MM.1S (cell line): ENCODE results near the gene WSCD1.

Experiments
- EZH2 ChIP-seq: fragments of 300-600 bp; sonication (generic); optimal IDR thresholded peaks from 2 replicates; pipeline ENCODE3; 2017; ENCODE audit warnings: low read depth, mild to moderate bottlenecking, antibody characterized with exemption, low read length, mixed read lengths
- TF ChIP-seq, protein P1 (sequence below): fragments of 300-600 bp; sonication (generic); IDR thresholded peaks from 2 replicates; pipeline ENCODE4 v1.5.1; 2016; ENCODE audit warnings: antibody characterized with exemption, low read length, mixed read lengths

DNA sequence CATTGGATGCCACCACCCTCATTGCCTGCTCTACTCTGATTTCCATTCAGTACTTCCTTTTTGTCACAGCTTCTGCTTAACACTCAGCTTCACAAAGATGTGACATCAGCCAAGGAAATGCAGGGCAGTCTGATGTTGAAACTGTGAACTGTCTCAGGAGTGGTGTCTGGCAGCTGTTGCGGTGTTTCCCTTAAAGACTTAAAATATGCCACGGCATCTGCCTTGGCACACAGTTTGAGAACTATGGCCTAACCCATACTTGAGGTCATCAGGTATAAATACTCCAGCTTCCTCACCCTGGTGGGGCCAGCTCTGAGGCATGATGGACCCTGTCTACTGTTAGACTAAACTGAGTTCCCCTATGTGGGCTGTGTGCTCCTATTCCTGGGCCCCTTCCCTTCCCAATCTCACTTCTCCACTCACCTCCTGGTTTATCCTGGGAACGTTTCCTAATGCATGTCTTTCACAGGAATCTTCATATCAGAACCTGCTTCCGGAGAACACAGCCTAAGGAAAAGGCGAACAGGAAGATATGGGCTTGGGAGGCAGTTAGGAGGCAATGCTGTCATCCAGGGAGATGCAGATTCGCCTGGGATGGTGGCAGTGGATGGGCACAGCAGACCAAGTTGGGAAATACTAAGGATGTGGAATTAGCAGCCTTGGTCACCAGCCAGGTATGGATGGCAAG, 96.5 kb downstream of the WSCD1 start:
- TF ChIP-seq, protein P1, sequence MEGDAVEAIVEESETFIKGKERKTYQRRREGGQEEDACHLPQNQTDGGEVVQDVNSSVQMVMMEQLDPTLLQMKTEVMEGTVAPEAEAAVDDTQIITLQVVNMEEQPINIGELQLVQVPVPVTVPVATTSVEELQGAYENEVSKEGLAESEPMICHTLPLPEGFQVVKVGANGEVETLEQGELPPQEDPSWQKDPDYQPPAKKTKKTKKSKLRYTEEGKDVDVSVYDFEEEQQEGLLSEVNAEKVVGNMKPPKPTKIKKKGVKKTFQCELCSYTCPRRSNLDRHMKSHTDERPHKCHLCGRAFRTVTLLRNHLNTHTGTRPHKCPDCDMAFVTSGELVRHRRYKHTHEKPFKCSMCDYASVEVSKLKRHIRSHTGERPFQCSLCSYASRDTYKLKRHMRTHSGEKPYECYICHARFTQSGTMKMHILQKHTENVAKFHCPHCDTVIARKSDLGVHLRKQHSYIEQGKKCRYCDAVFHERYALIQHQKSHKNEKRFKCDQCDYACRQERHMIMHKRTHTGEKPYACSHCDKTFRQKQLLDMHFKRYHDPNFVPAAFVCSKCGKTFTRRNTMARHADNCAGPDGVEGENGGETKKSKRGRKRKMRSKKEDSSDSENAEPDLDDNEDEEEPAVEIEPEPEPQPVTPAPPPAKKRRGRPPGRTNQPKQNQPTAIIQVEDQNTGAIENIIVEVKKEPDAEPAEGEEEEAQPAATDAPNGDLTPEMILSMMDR = no peak
- no peak for TF ChIP-seq EZH2
